Fibroblast of lung (primary cell): ENCODE data around the gene ABCB11. TPM values are rescaled to one million over a fixed set of nuclear protein-coding genes. Genes with fewer than 3 reads are reported as not detected.
A peak's percentile ranks its signal among the peaks of the same experiment; 100 is the strongest.

Source experiments
- DNase-seq, 2 donors: peaks; one replicate each; pipeline versions ENCODE4 v3.0.0 to v3.0.0-alpha.2; 2010; ENCODE audit warnings: low read depth in 2 of 2
- H2AFZ ChIP-seq: 2 replicates; pipeline ENCODE4 v1.5.1; 2012; ENCODE audit warnings: low read length, control low read depth, inconsistent platforms
- H3K27ac ChIP-seq: 2 replicates; pipeline ENCODE4 v1.5.1; 2011; ENCODE audit warnings: low read length, control low read depth; ENCODE audit not compliant: insufficient read depth
- H3K27me3 ChIP-seq: 2 replicates; pipeline ENCODE4 v1.5.1; 2011; ENCODE audit warnings: mild to moderate bottlenecking, low read length; ENCODE audit not compliant: control insufficient read depth, insufficient read depth
- H3K36me3 ChIP-seq: 2 replicates; pipeline ENCODE4 v1.5.1; 2011; ENCODE audit warnings: low read length; ENCODE audit not compliant: control insufficient read depth, insufficient read depth
- H3K4me1 ChIP-seq: 2 replicates; pipeline ENCODE4 v1.5.1; 2011; ENCODE audit warnings: low read length; ENCODE audit not compliant: control insufficient read depth, insufficient read depth; ENCODE audit errors: extremely low read depth
- H3K4me2 ChIP-seq: 2 replicates; pipeline ENCODE4 v1.5.1; 2011; ENCODE audit warnings: low read length, control low read depth; ENCODE audit not compliant: insufficient read depth; ENCODE audit errors: extremely low read depth
- H3K4me3 ChIP-seq, 4 experiments: fragments of 200-600 bp in 1 of 4; sonication (generic) in 1 of 4; replicated peaks in 1 of 4; 2 replicates each; pipeline ENCODE4 v1.5.1; 2011 to 2016; ENCODE audit warnings: low read length in 4 of 4, low read depth in 3 of 4, mild to moderate bottlenecking in 3 of 4, control low read depth in 2 of 4, inconsistent platforms in 1 of 4, mixed read lengths in 1 of 4; ENCODE audit not compliant: insufficient read depth in 1 of 4; ENCODE audit errors: control extremely low read depth in 1 of 4
- H3K79me2 ChIP-seq: 2 replicates; pipeline ENCODE4 v1.5.1; 2012; ENCODE audit warnings: mild to moderate bottlenecking, low read length, inconsistent platforms; ENCODE audit not compliant: control insufficient read depth, insufficient read depth
- H3K9ac ChIP-seq: 2 replicates; pipeline ENCODE4 v1.5.1; 2011; ENCODE audit warnings: mild to moderate bottlenecking, low read length, control low read depth; ENCODE audit not compliant: insufficient read depth
- H3K9me3 ChIP-seq: 2 replicates; pipeline ENCODE4 v1.5.1; 2012; ENCODE audit warnings: low read depth, low read length; ENCODE audit not compliant: control insufficient read depth, insufficient read depth
- H4K20me1 ChIP-seq: 2 replicates; pipeline ENCODE4 v1.5.1; 2011; ENCODE audit warnings: low read length; ENCODE audit not compliant: control insufficient read depth, insufficient read depth; ENCODE audit errors: extremely low read depth
- EZH2 ChIP-seq: IDR thresholded peaks from 2 replicates; pipeline ENCODE4 v1.5.1; 2012; ENCODE audit warnings: low read length, control low read depth, mild to moderate bottlenecking; ENCODE audit errors: missing control alignments
- polyA plus RNA-seq, 2 donors: library from polyadenylated mRNA; depleted of rRNA in 1 of 2; stranded (reverse) in 1 of 2; unstranded in 1 of 2; fragments of >200 nt; gene quantifications; 2 replicates each; pipeline ENCODE4 v1.2.1, GENCODE V29; 2011 to 2012; ENCODE audit warnings: missing spikeins in 1 of 2
- total RNA-seq: library from RNA; depleted of rRNA; stranded (reverse); fragments of >200 nt; gene quantifications from 2 replicates; pipeline ENCODE4 v1.2.1, GENCODE V29; 2014
- TF ChIP-seq, protein P1 (sequence below), 2 donors: IDR thresholded peaks in 1 of 2; conservative IDR thresholded peaks in 1 of 2; 1 replicate in 1 of 2; 2 replicates in 1 of 2; pipeline ENCODE4 v1.5.1; 2011 to 2012; ENCODE audit warnings: low read length in 2 of 2, control low read depth in 1 of 2, inconsistent platforms in 1 of 2, low read depth in 1 of 2, mild to moderate bottlenecking in 1 of 2

Gene ABCB11
- total and polyA plus RNA-seq, 2 donors (not counting 1 experiment from before 2014, with no cell fraction given) = not detected

DNA sequence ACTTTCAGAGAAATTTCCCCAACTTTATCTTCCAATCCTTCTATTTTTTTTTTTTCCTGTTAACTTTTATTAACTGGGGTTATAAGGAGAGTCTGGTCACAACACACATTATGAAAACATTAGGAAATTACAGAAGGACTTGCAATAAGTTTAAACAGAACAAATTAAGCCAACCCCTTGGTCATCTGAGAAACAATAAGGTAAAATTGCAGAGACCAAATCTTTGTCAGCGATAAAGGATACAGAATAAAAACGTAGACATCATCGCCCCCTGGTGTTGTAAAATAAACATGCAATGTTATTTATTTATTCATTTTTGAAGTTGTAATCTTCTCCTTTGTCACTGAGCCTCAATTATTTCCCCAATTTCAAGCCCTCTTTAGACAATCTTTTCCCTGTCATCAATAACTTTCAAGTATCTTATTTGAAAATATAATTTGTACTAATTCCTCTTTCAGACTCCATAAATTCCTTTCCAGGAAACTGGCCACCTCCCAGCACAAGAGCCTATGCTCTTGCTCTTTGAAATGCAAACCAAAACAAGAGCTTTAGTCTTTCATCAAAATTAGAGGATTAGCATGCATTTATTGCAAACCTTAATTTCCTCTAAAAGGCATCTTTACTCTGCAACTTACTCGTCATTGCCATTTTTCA is 110.5 kb downstream of the ABCB11 start:
- Histone ChIP-seq H3K4me2 (no peak overlapping the region), H2AFZ (no peak overlapping the region), H3K36me3 (no peaks in the 10 kb centered on the region), H3K79me2 (no peaks in the 10 kb centered on the region), H3K9me3 (no peaks in the 10 kb centered on the region), H3K27me3 (no peaks in the 10 kb centered on the region), H3K27ac (no peak overlapping the region), H3K4me1 (no peaks in the 10 kb centered on the region), H3K9ac (no peak overlapping the region), H3K4me3 (no peak overlapping the region), H4K20me1 (no peaks in the 10 kb centered on the region)
- peak; percentile 7 to 48 for DNase-seq
- TF ChIP-seq, protein P1, sequence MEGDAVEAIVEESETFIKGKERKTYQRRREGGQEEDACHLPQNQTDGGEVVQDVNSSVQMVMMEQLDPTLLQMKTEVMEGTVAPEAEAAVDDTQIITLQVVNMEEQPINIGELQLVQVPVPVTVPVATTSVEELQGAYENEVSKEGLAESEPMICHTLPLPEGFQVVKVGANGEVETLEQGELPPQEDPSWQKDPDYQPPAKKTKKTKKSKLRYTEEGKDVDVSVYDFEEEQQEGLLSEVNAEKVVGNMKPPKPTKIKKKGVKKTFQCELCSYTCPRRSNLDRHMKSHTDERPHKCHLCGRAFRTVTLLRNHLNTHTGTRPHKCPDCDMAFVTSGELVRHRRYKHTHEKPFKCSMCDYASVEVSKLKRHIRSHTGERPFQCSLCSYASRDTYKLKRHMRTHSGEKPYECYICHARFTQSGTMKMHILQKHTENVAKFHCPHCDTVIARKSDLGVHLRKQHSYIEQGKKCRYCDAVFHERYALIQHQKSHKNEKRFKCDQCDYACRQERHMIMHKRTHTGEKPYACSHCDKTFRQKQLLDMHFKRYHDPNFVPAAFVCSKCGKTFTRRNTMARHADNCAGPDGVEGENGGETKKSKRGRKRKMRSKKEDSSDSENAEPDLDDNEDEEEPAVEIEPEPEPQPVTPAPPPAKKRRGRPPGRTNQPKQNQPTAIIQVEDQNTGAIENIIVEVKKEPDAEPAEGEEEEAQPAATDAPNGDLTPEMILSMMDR (conservative IDR thresholded peaks at IDR 0.05 in 1 of 2, IDR thresholded peaks at IDR 0.05 in 1 of 2; ENCODE audit: low read depth in 1 of 2, low read length in 2 of 2) = peak; percentile 25 to 52
- TF ChIP-seq EZH2 = no peak

DNA sequence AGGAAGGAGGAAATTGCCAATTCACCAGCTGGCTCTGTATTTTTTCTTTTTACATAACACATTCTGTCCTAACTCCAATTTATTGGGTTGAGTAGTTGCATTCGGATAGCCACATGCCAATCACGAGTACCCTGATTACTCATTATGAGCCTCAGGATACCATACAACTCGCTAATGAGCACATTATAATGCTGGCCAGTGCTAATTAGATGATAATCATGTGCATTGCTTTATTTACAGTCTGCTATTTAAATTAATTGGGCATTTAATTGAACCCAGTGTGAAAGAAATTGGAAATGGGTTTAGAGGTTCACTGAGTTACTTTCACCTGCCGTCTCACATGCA is 114.8 kb downstream of the ABCB11 start:
- TF ChIP-seq, protein P1 (conservative IDR thresholded peaks at IDR 0.05 in 1 of 2, IDR thresholded peaks at IDR 0.05 in 1 of 2; ENCODE audit: low read depth in 1 of 2, low read length in 2 of 2) = no peak
- TF ChIP-seq EZH2 = no peak
- H3K4me3 ChIP-seq = no peak overlapping the region
- DNase-seq = no peak
- no peaks in the 10 kb centered on the region for H3K9me3 ChIP-seq
- H3K27ac ChIP-seq = no peak overlapping the region
- no peaks in the 10 kb centered on the region for H3K36me3 ChIP-seq
- no peaks in the 10 kb centered on the region for H4K20me1 ChIP-seq
- H3K27me3 ChIP-seq = peaks cover 5% of the 10 kb centered on the region
- H3K4me2 ChIP-seq = no peak overlapping the region
- H3K4me1 ChIP-seq = no peaks in the 10 kb centered on the region
- no peak overlapping the region for H3K9ac ChIP-seq
- no peak overlapping the region for H2AFZ ChIP-seq
- H3K79me2 ChIP-seq = no peaks in the 10 kb centered on the region

DNA sequence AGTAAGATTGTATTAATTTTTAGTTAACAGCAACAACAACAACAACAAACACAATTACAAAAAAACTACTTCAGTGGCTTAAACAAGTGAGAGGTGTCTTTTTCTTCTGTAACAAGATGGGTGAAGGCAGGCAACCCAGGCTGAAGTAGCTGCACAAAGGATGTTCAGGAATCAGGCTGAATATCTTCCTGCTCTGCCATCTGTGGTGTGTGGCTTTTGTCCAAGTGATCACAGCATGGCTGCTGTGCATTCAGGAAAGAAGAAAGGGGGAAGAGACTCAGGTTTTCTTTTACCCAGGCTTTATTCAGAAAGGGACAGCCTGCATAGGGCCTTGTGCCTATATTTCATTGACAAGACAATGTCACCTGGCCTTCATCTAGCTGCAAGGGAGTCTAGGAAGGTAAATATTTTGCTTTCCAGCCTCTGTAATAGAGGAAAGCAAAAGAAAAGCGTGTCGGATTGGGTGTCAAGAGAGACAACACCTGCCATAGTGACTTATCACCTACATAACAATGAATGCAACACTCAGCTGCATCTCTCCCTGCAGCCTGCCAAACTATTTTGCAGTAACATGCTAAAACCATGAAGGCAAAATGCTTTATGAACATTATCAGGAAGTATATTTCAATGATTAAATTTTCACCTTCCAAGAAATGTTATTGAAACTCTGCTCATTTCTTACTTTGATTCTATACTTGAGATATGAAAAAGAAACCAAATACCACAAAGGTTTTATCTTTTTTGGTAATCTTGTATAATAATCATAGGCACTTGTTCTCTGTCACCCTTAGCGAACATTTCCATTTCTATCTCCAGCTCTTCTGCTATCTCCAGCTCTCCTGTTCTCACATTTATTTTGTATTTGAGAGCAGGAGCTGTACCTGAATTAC is 115.4 kb downstream of the ABCB11 start:
- Histone ChIP-seq H2AFZ (no peak overlapping the region), H3K9ac (no peak overlapping the region), H3K9me3 (no peaks in the 10 kb centered on the region), H3K36me3 (no peaks in the 10 kb centered on the region), H3K27ac (no peak overlapping the region), H3K27me3 (peaks cover 5% of the 10 kb centered on the region), H3K4me3 (no peak overlapping the region), H3K4me2 (no peak overlapping the region), H3K4me1 (no peaks in the 10 kb centered on the region), H3K79me2 (no peaks in the 10 kb centered on the region), H4K20me1 (no peaks in the 10 kb centered on the region)
- no peak for DNase-seq
- TF ChIP-seq, protein P1 (conservative IDR thresholded peaks at IDR 0.05 in 1 of 2, IDR thresholded peaks at IDR 0.05 in 1 of 2; ENCODE audit: low read depth in 1 of 2, low read length in 2 of 2) = no peak
- no peak for TF ChIP-seq EZH2
